ENCODE measurements around the gene RBBP6. TPM values are rescaled to one million over a fixed set of nuclear protein-coding genes. Genes with fewer than 3 reads are reported as not detected.

RBBP6 gene
- total RNA-seq, 2 donors from 2014 or later: 31.1 to 63.0 TPM

GRCh38 chr16:24497440-24497839, 41.9 kb upstream of the RBBP6 start:
- no peaks in the 10 kb centered on the region for H3K27me3 ChIP-seq
- intact Hi-C loops (cut with DNase I): no loop called here
- 26 to 39% methylated on average over 3 of the region's 3 CpGs for WGBS, 2 donors
- ATAC-seq (no peak), DNase-seq (no peak)
- no peak for TF ChIP-seq CTCF (IDR thresholded peaks at IDR 0.05)
- TF ChIP-seq POLR2A (IDR thresholded peaks at IDR 0.05): no peak
- H3K4me3 ChIP-seq: no peak overlapping the region
- no peak overlapping the region for H3K27ac ChIP-seq
- H3K9me3 ChIP-seq: no peaks in the 10 kb centered on the region
- no peaks in the 10 kb centered on the region for H3K4me1 ChIP-seq
- H3K36me3 ChIP-seq (replicated peaks in 1 of 2; ENCODE audit: insufficient read depth in 1 of 2, low read depth in 2 of 2): no peaks in the 10 kb centered on the region

- Histone ChIP-seq H3K27me3 (no peaks in the 10 kb centered on the region), H3K4me3 (no peak overlapping the region), H3K36me3 (replicated peaks in 1 of 2; ENCODE audit: insufficient read depth in 1 of 2, low read depth in 2 of 2) (no peaks in the 10 kb centered on the region), H3K27ac (no peak overlapping the region), H3K4me1 (no peaks in the 10 kb centered on the region), H3K9me3 (no peaks in the 10 kb centered on the region)
- DNase-seq: peak in 3 of 4 donors; percentile 15 to 21 (median 20)
- no peak for ATAC-seq
- TF ChIP-seq CTCF (IDR thresholded peaks at IDR 0.05) (peak in 2 of 7 experiments; percentile 27 to 28), POLR2A (IDR thresholded peaks at IDR 0.05) (no peak)
- WGBS, 2 donors: 16 to 18% methylated on average over 9 to 15 of the region's 15 CpGs
- intact Hi-C loops (cut with DNase I): no loop called here
Observed at GRCh38 chr16:24499193-24499814, 40.1 kb upstream of the RBBP6 start.

- 31 to 39% methylated on average over 18 of the region's 18 CpGs for WGBS, 2 donors
- DNase-seq: peak; percentile 47 to 55 (median 51)
- no peak for TF ChIP-seq POLR2A (IDR thresholded peaks at IDR 0.05)
- peak; percentile 61 to 76 (median 69) for TF ChIP-seq CTCF (IDR thresholded peaks at IDR 0.05)
- Histone ChIP-seq H3K4me1 (no peaks in the 10 kb centered on the region), H3K4me3 (no peak overlapping the region), H3K36me3 (replicated peaks in 1 of 2; ENCODE audit: insufficient read depth in 1 of 2, low read depth in 2 of 2) (no peaks in the 10 kb centered on the region), H3K27me3 (no peaks in the 10 kb centered on the region), H3K27ac (no peak overlapping the region), H3K9me3 (no peaks in the 10 kb centered on the region)
- ATAC-seq: peak; percentile 83
- intact Hi-C loops (cut with DNase I): loop anchor here (5.0 kb wide), 1 partner anchor 457 kb away; no protein-coding TSS in a partner anchor
Observed at GRCh38 chr16:24504472-24505345, 34.7 kb upstream of the RBBP6 start.

- Histone ChIP-seq H3K4me3 (no peak overlapping the region), H3K27me3 (no peaks in the 10 kb centered on the region), H3K4me1 (no peaks in the 10 kb centered on the region), H3K36me3 (replicated peaks in 1 of 2; ENCODE audit: insufficient read depth in 1 of 2, low read depth in 2 of 2) (no peaks in the 10 kb centered on the region), H3K9me3 (no peaks in the 10 kb centered on the region), H3K27ac (no peak overlapping the region)
- DNase-seq (no peak), ATAC-seq (no peak)
- WGBS, 2 donors: 53 to 55% methylated on average over 4 of the region's 4 CpGs
- TF ChIP-seq POLR2A (IDR thresholded peaks at IDR 0.05) (no peak), CTCF (IDR thresholded peaks at IDR 0.05) (no peak)
- intact Hi-C loops (cut with DNase I): loop anchor here (5.0 kb wide), 1 partner anchor 459 kb away; no protein-coding TSS in a partner anchor
Observed at GRCh38 chr16:24505959-24506358, 33.4 kb upstream of the RBBP6 start.
